Stimulated activated CD4-positive, alpha-beta T cell treated with anti-CD3 and anti-CD28 coated beads, Interleukin-15, amount 100 ng/mL, for 24 hours (primary cell): ENCODE data around the gene SLC11A2.
"Not testable (repeated sequence)": the region's sequence is repeated elsewhere in the genome, so short reads cannot be mapped to it uniquely, and the experiment has no call there.

Experiments used
- DNase-seq: peaks from one replicate; pipeline ENCODE4 v3.0.0-alpha.2; 2020

SLC11A2 gene

DNA sequence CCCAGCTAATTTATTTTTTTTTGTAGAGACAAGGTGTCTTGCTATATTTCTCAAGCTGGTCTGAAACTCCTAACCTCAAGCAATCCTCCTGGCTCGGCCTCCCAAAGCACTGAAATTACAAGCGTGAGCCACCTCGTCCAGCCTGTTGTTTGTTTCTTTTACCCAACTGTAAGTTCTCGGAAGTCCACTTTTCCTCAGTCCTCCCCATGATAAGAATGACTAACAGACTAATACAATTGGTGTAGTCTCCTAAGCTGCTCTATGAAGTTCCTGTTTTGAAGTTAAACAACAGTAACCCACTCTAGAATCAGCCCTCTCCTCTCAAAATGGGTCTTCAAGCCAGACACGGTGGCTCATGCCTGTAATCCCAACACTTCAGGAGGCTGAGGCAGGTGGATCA, 37.3 kb downstream of the SLC11A2 start:
- DNase-seq = no peak

DNA sequence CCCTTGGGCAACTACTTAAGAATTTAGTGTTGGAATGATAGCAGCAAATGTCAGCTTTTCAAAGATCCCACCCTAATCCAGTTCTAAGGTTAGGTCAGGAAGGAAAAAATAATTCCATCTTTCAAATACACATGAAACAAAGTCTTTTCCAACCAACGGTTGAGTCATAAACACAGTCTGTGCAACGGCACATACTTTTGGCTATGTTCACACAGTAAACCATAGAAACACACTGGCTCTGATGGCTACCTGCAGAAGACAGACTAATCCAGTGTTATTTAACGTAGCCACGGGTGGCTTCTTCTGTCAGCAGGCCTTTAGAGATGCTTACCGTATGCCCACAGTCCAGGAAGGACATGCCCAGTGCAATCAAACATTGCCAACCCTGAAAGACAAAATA, 38.1 kb downstream of the SLC11A2 start:
- no peak for DNase-seq

DNA sequence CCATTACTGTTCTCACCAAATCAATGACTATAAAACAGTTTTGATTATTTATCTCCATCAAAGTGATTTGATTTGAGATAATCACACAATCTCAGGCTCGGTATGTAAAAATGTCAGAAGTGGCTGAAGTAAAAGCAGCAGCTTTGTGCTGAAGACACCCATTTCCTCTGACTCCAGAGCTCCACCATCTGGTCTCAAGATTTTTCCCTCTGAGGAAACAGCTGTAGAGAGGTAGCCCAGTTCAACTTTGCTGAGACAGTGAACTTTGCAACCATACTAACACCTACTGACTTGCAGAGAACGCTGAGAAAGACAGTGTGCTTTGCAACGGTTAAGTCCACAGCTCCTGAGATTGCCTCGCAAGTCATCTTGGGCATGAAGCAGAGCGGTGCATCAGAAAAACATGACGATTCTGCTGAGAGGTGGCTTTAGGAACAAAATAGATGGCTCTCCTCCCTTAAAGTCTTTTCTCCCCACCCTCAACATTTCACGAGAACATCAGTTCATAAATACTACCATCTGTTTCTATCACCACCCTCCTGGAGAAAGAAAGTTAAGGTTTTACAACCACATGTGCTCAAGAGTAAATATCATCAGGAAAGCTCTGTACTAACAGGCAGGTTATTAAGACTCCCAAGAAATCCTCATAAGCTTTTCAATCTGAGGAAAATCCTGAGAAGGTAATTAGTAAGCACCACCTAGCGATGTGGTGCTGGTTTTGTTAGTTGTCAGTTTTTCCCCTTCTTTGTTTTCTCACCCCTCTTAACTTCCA, 39.0 kb downstream of the SLC11A2 start:
- DNase-seq = peak; percentile 17

DNA sequence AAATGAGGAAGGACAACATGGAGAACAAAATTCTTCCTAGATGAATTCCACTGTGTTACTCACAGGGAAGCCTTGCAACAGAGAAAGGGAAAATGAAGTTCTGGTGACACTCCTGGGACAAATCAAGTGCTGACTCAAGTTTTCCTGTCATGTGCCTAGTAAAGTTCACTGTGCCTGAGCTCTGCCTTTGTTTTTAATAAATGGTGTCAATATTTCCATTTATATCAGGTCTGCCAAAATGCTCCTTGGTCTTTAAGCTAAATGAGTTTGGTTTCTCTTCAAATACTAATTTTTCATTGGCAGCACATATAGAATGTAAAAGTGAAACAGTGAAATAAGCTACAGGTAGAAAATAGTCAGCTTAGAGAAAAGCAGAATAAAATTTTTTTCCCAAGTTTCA, 40.9 kb downstream of the SLC11A2 start:
- DNase-seq = peak; percentile 8

DNA sequence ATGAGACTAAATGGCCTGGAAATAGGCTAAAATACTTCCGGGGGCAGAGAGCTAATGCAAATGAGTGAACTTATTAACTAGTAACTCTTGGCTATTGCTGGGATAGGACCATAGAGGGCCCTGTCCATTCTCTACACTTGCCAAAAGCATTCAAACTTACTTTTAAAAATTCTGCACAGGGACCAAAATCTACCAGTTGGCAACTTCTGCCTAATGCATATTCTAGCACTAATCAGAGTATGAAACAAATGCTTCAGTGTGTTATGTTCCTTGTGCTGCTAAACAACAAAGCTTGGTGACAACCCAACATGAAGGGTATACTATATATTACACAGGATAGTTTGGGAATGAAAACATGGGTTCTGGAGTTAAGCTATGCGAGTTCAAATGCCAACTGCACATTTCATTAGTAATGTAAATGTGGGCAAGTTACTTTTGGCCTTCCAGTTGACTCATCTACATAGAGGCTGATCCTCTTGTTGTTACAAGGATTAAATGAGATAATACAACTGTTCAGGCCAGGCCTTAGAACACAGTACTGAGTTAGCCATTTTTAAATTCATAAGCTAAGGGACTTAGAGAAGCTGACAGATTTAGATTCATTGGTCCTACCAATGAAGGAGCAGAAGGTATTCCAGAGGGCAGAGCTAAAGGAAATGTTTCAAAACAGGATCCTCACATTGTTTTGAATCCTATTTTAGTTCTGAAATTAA, 41.4 kb downstream of the SLC11A2 start:
- DNase-seq = no peak

DNA sequence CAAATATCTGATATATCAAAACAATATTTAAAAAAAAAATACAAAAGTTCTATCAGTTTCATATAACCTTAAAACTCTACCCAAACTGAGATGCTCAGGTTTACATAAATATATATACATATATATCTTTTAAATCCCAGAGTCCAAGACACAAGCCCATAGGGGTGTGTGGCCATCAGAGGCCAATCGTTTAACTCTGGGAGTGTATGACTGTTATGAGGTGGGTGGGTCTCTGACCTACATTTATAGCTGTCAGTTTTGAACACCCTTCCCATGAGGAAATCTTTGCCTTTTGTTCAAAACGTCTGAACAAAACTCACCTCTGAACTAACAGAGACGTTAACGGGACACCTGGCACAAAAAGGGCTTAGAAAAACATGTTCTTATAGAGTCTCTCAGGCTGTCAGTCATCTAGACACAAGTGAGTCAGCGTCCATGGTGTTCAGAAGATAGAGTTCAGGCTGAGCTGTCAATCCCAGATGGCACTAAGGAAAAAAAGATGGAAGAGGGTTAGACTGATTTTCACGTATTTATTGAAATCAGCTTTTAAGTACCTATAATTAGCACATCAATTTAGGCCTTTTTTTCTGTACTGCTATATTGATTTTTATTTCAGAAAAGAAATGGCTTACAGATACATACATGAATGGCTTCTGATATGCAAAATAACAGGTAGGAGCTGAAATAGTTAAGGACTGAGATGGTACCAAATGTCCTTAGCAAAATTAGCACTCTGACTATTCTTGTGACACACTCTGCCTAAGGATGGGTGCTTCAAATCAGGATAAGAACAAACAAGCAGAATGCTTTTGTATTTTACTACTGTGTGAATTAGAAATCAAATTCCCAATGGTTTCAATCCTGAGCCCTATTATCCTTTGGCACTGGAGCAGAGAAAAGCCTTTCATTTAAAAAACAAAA, 44.6 kb downstream of the SLC11A2 start:
- no peak for DNase-seq

DNA sequence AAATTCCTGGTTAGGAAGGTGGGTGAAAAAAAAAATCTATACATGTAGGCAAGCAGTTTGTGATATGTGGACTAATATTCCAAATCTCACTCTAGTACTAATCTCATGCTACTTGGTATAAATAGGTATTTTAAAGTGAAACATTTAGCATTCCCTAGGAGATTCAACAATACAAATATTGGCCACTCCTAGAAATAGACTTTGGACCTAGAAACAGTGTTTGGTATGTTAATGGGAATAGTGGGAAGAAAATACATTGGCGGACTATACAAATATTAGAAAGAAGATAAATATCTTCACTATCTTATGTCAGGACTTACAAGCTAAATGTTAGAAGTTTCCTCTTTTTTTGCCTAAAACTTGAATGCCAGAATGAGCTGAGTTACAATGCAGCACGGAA, 45.6 kb downstream of the SLC11A2 start:
- no peak for DNase-seq

DNA sequence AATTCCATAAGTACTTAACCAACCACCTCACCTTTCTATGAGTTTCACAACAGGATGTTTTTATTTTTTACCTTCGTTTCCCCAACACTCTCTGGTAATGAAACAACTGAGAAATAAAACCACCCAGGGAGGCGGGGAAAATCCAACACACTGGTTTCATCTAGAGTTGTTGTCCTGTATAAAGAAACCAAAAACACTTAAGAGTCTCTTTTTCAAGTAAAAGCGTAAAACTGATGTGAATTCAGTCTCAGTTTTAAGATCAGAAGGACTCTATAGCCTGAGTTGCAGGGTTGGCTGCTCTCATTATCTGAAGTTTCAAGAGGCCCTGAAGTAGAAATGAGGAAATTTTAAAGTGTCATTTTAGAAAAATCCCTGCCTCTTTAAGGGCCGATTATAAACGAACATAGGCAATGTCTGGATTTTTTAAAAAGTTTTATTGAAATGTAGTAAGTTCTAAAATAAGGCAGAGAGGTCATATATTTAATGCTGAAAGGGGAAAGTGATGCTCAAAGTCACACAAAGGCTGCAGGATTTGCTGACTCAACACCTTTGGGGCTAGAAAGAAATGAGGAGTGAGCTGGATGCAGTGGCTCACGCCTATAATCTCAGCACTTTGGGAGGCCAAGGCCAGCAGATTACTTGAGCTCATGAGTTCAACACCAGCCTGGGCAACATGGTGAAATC, 46.7 kb downstream of the SLC11A2 start:
- DNase-seq = peak; percentile 50

DNA sequence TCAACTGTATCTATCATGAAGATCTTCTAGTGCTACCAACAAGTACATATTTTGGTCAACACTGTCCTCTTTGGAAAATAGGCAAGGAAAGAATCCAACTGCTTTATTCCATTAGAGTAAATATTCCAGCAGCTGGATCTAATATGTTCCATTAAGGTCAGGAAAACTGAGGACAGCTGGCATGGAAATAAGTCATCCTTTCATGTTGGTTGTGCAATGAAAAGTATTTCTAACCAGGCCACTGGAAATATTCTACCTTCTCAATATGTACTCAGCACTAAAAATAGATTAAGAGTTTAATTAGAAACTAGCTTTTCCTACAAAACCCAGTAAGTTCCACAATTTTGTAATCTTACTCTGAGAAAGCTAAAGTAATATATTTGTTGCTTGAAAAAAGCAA, 54.2 kb downstream of the SLC11A2 start:
- DNase-seq = no peak

DNA sequence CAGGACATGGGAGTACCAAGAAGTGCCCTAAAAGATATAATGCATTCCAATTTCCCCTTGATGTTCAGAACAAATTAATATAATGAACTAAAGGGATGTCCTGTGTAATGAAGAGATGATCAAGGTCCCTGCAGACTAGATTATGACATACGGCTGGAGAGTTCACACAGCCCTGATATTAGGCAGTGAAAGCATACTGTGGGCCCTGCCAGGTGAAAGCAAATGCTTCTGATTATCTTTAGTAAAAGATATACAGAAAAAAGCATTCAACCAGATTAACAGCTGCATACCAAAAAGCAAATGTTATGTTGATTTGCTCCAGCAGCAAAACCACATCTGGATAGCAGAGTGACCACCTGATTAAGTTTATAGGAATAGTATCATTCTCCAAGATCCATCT, 61.8 kb downstream of the SLC11A2 start:
- DNase-seq = no peak

DNA sequence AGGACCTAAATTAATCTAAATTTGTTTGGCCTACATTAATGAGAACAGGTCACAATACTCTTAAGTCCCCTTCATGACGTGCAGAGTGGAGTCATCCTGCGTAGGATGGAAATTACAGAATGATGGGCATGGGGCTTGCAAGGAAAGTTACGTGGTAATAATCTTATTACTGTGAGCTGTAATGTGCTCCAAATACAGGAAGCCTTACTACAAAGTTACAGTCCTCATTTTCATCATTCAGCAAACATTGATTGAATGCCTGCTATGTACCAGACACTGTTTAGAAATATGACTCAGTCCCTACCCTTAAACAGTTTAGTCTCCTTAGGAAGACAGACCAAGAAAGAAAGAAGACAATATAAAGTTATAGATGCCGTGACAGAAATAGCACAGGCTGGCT, 64.5 kb downstream of the SLC11A2 start:
- no peak for DNase-seq

DNA sequence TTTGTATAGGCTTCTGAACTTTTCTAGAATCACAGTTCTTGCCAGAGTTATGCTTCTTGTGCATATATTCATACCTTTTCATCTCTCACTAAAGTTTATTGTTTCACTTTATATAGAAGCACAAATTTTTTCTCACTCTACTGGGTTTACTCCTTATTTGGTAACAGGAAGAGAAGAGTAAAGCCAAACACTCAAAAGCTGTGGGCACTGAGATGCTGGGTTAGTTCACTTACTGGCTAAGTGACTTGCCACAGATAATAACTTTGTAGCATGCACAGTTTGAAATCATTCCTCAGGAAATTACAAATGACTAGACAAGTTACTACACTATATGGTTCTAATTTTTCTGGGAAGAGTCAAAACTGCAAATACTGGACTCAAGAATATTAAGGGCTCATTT, 66.1 kb downstream of the SLC11A2 start:
- no peak for DNase-seq

DNA sequence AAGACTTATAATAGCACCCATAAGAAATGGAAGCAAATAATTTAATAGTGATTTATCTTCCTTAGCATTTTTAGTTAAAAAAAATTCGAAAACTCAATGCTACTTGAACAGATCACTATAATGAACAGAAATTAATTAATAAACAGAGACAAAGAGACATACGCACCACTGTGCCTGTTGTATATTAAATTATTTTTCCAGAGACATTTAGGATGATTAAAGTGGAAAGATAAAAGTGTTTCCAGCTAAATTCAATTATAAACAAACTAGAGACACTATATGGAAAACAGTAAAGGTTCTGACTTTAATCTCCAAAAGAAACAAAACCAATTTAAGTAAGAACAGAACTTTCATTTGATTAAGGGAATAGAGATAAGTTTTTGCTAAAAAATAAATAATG, 70.5 kb downstream of the SLC11A2 start:
- no peak for DNase-seq

DNA sequence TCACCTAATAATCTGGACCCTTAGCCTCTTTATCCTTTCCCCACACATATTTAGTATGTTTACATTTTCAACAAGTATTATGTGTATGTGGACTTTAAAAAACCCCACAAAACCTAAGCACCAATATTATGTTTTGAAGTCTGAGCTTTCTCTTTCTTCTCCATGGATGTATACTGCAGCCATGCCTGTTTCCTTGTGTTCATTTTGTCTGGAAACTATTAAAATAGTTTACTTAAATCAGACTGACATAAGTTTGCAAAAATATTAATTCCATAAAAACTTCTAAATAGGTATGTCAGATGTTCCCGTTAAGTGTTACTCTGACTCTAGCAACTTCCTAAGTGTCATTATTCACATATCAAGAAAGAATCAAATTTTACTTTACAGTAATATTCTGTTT, 70.9 kb downstream of the SLC11A2 start:
- no peak for DNase-seq

DNA sequence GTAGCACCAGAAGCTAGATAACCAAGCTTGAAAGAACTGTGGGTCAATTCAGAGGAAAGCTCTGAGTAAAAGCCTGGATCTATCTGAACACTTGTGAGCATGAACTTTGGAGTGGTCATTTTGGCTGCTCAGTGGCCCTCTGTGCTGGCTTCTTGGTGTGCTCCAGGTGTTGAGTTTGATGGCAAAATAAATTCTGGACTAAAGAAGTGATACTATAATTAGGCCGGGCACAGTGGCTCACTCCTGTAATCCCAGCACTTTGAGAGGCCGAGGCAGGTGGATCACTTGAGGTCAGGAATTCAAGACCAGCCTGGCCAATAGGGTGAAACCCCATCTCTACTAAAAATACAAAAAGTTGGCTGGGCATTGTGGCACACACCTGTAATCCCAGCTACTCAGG, 71.4 kb downstream of the SLC11A2 start:
- not testable (repeated sequence) for DNase-seq

DNA sequence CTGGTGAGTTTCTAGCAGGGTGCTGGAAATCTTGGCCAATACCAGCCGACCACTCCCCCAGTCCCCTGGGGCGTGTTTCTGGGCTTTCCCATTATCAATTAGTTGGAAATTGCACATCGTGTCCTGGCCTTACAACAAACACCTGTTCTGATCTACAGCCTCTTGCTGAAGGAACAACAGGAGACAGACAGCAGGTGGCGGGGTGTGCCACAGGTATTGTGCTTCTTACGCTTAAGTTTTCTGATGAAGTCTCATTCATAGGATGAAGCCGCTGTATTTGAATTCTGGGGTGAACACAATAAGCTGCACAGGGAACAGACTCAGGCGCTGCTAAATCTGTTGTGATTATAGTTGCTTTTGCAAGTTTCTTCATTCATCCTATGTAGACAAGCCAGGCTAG, 73.1 kb downstream of the SLC11A2 start:
- DNase-seq = no peak

DNA sequence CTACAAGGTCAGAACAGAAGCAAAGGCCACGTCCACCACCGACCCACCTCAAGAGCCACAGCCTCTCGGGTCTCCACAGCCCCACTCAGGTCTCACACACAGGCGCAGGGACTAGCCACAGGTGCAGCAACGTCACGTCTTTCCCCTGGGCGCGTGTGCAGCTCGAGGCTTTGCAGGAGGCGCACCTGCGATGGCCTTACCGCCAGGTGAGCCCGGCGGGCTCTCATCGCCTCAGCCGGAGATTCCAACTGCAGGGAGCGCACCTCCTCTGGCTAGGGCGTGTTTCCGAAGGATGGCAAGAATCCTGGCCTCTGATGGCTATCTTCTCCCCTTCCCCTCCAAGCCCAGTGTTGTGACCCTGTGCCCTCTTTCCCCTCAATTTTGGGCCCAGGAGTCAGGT, 73.7 kb downstream of the SLC11A2 start, which contains the start of gene HIGD1C:
TSS of gene HIGD1C (plus strand) at position 35 of the 400 bp plus-strand sequence. CDS start 1,455 bp downstream, outside the sequence.
- no peak for DNase-seq

DNA sequence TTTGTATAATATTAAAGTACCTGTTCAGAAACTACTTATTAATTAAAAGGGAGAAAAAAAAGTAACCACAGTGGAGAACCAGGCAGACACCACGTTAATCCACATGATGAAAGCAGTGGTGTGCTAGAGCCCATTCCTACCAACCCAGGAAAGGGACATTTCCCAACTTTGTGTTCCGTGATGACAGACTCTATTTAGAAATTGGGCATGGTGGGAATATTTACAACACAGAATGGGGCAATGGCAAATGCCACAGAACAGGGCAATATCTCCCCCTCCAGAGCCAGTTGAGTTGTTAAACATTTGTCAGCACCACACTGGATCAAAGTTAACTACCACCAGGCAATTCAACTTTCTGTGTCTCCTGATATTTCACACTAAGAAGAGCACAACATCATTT, 75.1 kb downstream of the SLC11A2 start:
- no peak for DNase-seq

DNA sequence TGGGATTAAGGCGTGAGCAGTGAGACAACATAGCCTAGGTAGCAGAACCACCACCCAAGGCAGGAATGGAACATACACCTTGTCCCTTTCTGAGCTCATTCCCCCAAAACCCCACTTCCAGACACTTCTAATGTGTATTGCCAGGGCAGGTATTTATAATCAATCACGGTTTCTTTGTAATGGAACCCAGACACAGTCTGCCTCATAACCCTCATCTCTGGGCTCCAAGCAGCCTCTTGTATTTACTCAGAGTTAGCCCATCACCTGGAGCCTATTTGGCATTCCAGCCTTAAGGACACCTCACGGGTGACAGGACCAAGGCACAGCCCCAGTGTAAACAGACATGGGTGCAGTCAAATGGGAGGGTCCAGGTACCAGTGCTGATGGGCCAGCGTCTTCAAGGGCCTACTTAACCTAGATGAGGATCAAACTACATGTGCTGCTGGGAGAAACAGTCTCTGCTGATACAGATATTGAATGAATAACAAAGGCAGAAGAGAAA, 76.3 kb downstream of the SLC11A2 start:
- no peak for DNase-seq

DNA sequence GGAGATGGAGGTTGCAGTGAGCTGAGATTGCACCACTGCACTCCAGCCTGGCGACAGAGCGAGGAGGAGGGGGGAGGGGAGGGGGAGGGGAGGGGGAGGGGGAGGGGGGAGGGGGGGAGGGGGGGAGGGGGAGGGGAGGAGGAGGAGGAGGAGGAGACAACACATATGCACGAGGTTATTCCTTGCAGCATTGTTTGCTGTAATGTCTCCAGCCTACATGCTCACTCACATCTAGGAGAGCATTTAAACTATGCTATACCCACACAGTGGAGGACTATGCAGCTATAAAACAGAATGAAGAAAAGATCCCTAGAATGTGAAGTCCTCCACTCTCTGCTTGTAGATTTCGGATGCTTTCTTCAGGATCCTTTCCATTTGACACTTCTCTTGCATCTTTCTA, 77.4 kb downstream of the SLC11A2 start:
- DNase-seq = no peak

DNA sequence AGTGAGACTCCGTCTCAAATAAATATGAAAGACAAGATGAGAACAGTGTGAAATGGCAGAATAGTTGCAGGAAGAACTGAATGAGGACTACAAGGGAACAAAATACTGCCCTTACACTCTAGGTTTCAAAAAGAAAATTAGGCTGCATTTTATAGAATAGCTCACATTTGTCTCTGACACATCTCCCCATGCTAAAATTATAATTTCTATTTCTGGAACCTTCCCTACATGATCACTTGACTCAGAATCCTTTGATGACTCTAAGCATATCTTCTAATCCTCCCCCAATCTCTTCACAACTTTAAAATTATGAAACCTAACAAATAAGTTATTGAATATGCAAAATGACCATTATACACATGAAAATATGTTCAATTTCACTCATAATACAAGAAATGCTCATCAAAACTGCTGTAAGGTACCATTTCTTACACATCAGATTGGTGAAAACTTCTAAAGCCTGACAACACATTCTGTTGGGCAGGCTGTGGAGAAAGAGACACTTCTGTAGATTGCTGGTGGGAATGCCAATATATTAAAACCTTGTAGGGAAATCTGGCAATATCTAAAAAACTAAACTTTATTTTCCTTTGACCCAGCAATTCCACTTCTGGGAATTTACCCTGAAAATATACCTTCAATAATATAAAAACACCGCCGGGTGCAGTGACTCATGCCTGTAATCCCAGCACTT, 78.1 kb downstream of the SLC11A2 start:
- DNase-seq = no peak

DNA sequence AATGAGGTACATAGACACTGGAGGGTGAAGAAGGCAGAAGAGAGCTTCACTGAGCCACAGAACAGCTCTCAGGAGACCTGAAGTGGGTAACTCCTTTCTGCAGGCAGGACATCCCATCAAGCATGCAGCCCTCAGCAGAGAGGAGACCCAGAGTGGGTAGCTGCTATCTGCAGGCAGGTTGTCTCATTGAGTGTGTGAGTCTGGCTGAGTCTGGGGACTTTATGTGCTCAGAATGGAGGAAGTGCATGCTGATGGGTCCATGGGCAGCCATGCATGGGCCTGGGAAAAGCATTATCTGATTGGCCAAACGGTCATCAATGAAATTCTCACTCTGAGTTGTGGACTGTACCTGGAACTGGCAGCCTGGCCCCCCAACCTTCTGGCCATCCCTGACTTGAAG, 88.5 kb downstream of the SLC11A2 start:
- no peak for DNase-seq
